Measurements from ENCODE around the gene APOBEC3H. TPM values are rescaled to one million over a fixed set of nuclear protein-coding genes. Genes with fewer than 3 reads are reported as not detected.
A peak's percentile ranks its signal among the peaks of the same experiment; 100 is the strongest.

The APOBEC3H gene
- total and polyA plus RNA-seq, 8 donors, result 0.63 to 7.8 TPM; not detected in 6

DNA sequence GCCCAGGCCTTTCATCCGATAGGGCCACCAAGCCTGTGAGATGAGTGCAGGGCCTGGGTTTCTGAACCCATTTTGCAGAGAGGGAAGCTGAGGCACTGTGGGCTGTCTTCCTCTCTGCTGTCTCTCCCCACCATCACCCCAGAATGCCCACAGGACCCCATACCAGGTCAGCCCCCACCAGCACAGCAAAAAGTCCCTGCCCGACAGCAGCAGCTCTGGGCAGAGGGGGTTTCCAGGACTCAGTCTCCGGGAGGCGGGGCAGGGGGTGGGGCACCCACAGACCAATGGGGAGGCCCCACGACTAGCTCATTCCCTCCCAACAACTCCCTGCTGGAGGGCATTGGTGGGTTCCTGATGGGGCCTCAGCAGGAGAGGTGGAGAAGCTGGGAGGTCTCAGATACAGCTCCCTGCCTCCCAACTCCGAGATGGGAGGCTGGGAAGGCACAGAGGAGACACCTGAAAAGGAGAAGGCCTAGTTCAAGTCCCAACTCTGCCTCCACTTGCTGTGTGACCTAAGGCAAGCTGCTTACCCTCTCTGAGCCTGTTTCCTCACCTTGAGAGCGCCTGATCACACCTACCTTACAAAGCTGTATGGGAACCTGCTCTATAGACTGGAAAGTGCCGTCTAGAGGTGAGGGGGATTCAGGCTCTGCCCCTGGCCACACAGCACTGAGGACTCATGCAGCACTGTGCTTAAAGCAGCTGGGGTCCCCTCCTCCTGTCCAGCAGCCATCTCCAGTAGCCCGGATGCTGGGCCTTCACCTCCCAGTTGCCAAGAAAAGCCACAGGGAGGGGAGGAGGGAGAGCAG is 51.9 kb downstream of the APOBEC3H start:
- 50 to 73% (median 65%) methylated on average over 6 to 9 of the region's 9 CpGs for WGBS, 5 donors
- peaks cover 73 to 88% (median 84%) of the 10 kb centered on the region in 4 donors for H3K4me1 ChIP-seq
- TF ChIP-seq EP300 (IDR thresholded peaks at IDR 0.05) (no peak), POLR2AphosphoS5 (IDR thresholded peaks at IDR 0.05) (no peak), POLR2A (IDR thresholded peaks at IDR 0.05) (no peak)
- TF ChIP-seq, protein P1, sequence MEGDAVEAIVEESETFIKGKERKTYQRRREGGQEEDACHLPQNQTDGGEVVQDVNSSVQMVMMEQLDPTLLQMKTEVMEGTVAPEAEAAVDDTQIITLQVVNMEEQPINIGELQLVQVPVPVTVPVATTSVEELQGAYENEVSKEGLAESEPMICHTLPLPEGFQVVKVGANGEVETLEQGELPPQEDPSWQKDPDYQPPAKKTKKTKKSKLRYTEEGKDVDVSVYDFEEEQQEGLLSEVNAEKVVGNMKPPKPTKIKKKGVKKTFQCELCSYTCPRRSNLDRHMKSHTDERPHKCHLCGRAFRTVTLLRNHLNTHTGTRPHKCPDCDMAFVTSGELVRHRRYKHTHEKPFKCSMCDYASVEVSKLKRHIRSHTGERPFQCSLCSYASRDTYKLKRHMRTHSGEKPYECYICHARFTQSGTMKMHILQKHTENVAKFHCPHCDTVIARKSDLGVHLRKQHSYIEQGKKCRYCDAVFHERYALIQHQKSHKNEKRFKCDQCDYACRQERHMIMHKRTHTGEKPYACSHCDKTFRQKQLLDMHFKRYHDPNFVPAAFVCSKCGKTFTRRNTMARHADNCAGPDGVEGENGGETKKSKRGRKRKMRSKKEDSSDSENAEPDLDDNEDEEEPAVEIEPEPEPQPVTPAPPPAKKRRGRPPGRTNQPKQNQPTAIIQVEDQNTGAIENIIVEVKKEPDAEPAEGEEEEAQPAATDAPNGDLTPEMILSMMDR (IDR thresholded peaks at IDR 0.05), result no peak
- peaks cover 0 to 18% (median 7%) of the 10 kb centered on the region in 4 donors for H3K36me3 ChIP-seq
- peak; percentile 47 to 72 for DNase-seq
- intact Hi-C loops (cut with DNase I; ENCODE audit: low total_unique reads), result no loop called here
- H3K27me3 ChIP-seq, result peaks cover 0 to 9% (median 7%) of the 10 kb centered on the region in 3 donors
- H3K4me3 ChIP-seq, result peak overlapping the region in 3 of 4 donors; percentile 6 to 96 (median 34)
- no peaks in the 10 kb centered on the region for H3K9me3 ChIP-seq
- peak overlapping the region; percentile 57 to 98 (median 93) for H3K27ac ChIP-seq

DNA sequence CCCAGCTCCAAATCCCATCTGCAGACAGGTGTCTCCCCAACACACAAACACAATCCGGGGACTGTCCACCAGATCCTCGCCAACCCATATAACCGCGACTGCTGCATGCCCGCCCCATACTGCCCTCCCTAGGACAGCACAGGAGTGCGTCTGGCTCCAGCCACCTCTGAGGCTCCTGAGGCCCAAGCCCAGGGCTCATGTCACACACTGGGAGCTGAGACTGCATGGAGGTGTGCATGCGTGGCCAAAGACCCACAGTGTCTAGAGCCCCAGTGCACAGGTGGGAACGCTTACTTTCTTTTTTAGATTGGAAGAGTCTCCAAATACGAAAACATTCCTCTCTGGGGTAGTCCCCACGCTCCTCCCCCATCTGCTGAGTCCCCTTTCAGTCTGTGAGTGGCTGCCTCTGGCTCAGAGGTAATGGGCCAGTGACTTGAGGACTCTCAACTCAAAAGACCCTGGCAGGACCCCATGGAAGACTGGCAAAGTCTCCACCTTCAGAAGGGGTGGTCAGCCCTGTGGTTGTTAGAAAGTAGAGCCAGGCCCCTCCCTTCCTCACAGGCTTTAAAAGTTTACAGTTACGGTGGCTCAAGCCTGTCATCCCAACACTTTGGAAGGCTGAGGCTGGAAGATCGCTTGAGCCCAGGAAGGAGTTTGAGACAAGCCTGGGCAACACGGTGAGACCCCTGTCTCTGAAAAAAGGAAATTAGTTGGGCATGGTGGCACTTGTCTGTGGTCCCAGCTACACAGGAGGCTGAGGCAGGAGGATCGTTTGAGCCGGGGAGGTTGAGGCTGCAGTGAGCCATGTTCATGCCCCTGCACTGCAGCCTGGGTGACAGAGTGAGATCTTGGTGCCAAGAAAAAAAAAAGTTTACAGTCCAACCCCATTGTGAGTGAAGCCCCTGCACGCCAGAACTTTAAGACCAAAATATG is 53.1 kb downstream of the APOBEC3H start:
- 67 to 80% (median 70%) methylated on average over 10 to 16 of the region's 16 CpGs for WGBS, 5 donors
- peak in 1 of 2 donors; percentile 18 for DNase-seq
- no peak for TF ChIP-seq POLR2A (IDR thresholded peaks at IDR 0.05)
- TF ChIP-seq POLR2AphosphoS5 (IDR thresholded peaks at IDR 0.05), result no peak
- Histone ChIP-seq H3K9me3 (no peaks in the 10 kb centered on the region), H3K27ac (peak overlapping the region; percentile 39 to 98 (median 93)), H3K4me1 (peaks cover 70 to 76% (median 72%) of the 10 kb centered on the region in 4 donors), H3K27me3 (peaks cover 0 to 11% (median 7%) of the 10 kb centered on the region in 3 donors), H3K4me3 (peak overlapping the region; percentile 6 to 96 (median 82)), H3K36me3 (peaks cover 0 to 18% (median 7%) of the 10 kb centered on the region in 4 donors)
- intact Hi-C loops (cut with DNase I; ENCODE audit: low total_unique reads), result no loop called here

DNA sequence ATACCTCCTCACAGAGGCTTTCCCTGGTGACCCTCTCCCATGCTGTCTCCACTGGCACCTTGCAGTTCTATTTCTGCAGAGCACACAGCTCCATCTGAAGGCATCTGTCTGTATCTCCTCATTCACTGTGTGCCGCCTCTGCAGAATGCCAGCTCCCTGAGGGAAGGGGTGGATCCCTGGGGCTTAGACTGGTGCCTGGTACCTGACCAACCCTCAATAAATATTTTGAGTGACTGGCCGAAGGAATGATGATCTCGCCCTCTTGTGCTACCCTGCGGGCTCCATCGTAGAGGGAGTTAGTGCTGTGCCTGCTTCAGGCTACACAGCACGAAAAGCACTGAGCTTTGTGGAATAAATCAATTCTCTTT is 53.8 kb downstream of the APOBEC3H start:
- Histone ChIP-seq H3K4me1 (peaks cover 67 to 74% (median 71%) of the 10 kb centered on the region in 4 donors), H3K9me3 (no peaks in the 10 kb centered on the region), H3K27ac (peak overlapping the region in 4 of 5 donors; percentile 88 to 98 (median 94)), H3K36me3 (peaks cover 0 to 18% (median 7%) of the 10 kb centered on the region in 4 donors), H3K4me3 (peak overlapping the region in 3 of 4 donors; percentile 78 to 96 (median 86)), H3K27me3 (peaks cover 0 to 15% (median 7%) of the 10 kb centered on the region in 3 donors)
- TF ChIP-seq EP300 (IDR thresholded peaks at IDR 0.05) (no peak), POLR2A (IDR thresholded peaks at IDR 0.05) (no peak)
- TF ChIP-seq, protein P1 (IDR thresholded peaks at IDR 0.05), result no peak
- 18 to 56% (median 40%) methylated on average over 6 of the region's 6 CpGs for WGBS, 5 donors
- intact Hi-C loops (cut with DNase I; ENCODE audit: low total_unique reads), result no loop called here
- peak in 1 of 2 donors; percentile 18 for DNase-seq

DNA sequence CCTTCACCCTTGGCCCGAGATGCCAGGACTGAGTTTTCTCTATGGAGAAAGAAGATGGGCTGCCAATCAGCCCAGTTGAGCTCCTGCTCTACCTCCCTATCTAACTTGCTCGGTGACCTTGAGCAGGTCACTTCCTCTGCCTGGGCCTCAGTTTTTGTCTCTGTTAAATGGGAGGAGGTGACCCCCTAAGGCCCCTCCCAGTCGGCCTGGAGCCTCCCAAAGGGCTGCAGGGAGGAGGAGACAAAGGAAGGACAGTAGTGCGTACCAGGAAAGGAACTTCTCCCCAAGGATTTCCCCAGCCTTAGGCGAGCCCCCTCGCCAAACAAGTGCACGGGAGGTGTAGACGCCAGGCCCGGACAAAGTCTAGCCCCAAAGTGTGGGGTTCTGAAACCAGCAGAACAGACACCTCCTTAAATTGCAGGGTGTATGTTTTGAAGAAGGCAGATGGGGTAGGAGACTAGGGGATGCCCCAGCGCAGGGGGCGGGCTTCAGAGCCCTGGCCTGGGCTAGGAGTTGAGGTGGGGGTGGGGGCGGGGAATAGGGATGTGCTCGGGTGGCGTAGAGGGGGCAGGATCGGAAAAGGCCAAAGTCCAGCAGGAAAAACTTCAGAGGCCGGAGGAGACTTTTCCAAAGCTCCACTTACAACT is 54.4 kb downstream of the APOBEC3H start:
- intact Hi-C loops (cut with DNase I; ENCODE audit: low total_unique reads), result no loop called here
- peak in 1 of 2 donors; percentile 46 for DNase-seq
- H3K36me3 ChIP-seq, result peaks cover 0 to 18% (median 7%) of the 10 kb centered on the region in 4 donors
- H3K4me1 ChIP-seq, result peaks cover 61 to 68% (median 64%) of the 10 kb centered on the region in 4 donors
- WGBS, 5 donors, result 39 to 56% (median 41%) methylated on average over 10 to 16 of the region's 16 CpGs
- no peaks in the 10 kb centered on the region for H3K9me3 ChIP-seq
- H3K4me3 ChIP-seq, result peak overlapping the region; percentile 78 to 96 (median 88)
- peak overlapping the region; percentile 85 to 98 (median 93) for H3K27ac ChIP-seq
- TF ChIP-seq POLR2A (IDR thresholded peaks at IDR 0.05), result no peak
- TF ChIP-seq POLR2AphosphoS5 (IDR thresholded peaks at IDR 0.05), result no peak
- peaks cover 0 to 15% (median 7%) of the 10 kb centered on the region in 3 donors for H3K27me3 ChIP-seq
